Measurements from ENCODE around the gene CDC25C.
A peak's percentile ranks its signal among the peaks of the same experiment; 100 is the strongest.
"Not testable (repeated sequence)": the region's sequence is repeated elsewhere in the genome, so short reads cannot be mapped to it uniquely, and the experiment has no call there.

CDC25C gene

DNA sequence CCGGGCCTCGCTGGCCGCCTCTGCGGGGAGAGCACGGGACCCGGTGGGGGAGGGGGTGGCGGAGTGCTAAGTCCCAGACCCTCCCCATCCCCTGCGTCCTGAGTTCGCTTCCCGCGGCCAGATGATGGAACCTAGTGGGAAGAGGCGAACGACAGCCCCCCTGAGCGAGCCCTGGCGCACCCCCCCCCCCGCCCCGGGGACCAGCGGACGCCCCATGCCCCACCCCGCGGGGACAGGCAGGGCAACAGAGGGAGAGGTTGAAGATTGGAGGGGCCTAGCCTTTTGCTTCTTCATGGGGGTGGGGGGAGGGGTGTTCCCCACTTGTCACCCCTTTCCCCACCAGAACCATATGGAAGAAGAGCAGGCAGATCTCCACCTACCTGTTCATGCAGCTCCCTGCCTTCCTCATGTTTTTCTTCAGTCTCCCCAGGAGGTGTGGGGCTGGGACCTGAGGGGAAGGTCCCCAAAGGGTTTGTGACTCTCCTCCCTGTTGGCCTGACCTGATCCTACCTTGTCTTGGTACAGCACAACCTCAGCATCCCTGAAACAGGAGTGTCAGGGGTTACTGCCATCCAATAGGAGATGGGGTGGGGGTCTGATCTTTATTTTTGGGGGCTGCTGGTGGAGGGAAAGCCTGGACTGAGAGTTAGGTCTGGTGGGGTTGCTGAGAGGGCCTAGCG lies 6.9 kb upstream of the CDC25C start:
- DNase-seq (ENCODE audit: low read depth) = no peak
- H3K4me3 ChIP-seq (ENCODE audit: low read length) = peak overlapping the region; percentile 87
- no peak for TF ChIP-seq CTCF (IDR thresholded peaks at IDR 0.05; ENCODE audit: insufficient read depth, low read depth, low read length, missing control alignments)

GRCh38 chr5:138337685-138338410 lies 6.2 kb upstream of the CDC25C start, which contains the start of gene FAM53C:
Gene FAM53C, plus strand, starts transcription at chr5:138338266. Its CDS starts 3,070 bp downstream, at chr5:138341336.
- DNase-seq (ENCODE audit: low read depth) = peak; percentile 92
- peak within 1 kb of the TSS; percentile 87 for H3K4me3 ChIP-seq (ENCODE audit: low read length)
- TF ChIP-seq CTCF (IDR thresholded peaks at IDR 0.05; ENCODE audit: insufficient read depth, low read depth, low read length, missing control alignments) = no peak

DNA sequence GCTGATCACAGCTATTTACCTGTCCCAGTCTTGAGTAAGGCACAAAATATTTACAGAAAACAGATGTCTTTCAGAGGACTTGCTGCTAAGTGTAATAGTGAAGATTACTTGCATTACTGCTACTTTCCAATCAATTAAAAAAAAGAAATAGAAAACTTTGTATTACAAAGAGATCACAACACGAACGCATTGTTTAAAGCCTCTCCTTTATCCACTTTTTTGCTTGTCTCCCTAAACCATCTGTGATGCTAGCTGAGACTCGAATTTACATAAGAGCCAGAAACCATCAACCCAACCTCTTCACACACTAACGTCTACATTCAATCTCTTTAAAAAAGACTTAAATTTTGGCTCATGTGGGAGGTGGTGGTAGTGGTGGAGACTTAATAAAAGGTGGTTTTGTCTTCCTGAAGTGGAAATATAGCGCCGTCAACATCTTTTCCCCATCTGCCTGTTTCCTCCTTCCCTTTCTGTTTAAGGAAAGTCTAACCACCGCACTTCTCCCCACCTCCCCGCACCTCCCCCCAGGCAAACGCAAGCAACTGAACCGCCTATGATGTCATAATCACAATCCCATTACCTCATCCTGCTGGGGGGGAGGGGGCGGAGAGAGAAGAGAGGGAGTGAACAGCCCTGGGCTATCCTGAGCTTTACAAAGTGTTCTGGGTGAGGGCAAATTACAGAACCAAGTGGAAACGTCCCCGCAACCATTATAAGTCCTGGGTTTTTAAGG lies 5.5 kb upstream of the CDC25C start:
- peak; percentile 78 for DNase-seq (ENCODE audit: low read depth)
- H3K4me3 ChIP-seq (ENCODE audit: low read length) = peak overlapping the region; percentile 87
- TF ChIP-seq CTCF (IDR thresholded peaks at IDR 0.05; ENCODE audit: insufficient read depth, low read depth, low read length, missing control alignments) = no peak

GRCh38 chr5:138334867-138335447 lies 3.4 kb upstream of the CDC25C start:
- TF ChIP-seq CTCF (IDR thresholded peaks at IDR 0.05; ENCODE audit: insufficient read depth, low read depth, low read length, missing control alignments) = no peak
- peak; percentile 57 for DNase-seq (ENCODE audit: low read depth)
- H3K4me3 ChIP-seq (ENCODE audit: low read length) = no peak overlapping the region

- TF ChIP-seq CTCF (IDR thresholded peaks at IDR 0.05; ENCODE audit: insufficient read depth, low read depth, low read length, missing control alignments) = no peak
- H3K4me3 ChIP-seq (ENCODE audit: low read length) = peak overlapping the region; percentile 72
- DNase-seq (ENCODE audit: low read depth) = peak; percentile 33
Observed at GRCh38 chr5:138330813-138331448, 673 bp downstream of the CDC25C start.

DNA sequence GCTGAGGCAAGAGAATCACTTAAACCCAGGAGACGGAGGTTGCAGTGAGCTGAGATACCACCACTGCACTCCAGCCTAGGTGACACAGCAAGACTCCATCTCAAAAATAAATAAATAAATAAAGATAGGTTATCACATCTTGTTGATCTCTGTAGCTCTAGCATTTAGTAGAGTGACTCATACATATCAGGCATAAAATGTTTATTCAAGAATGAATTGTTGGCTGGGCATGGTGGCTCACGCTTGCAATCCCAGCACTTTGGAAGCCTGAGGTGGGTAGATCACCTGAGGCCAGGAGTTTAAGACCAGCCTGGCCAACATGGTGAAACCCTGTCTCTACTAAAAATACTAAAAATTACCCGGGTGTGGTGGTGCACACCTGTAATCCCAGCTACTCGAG lies 13.4 kb downstream of the CDC25C start:
- DNase-seq (ENCODE audit: low read depth) = peak; percentile 14
- not testable (repeated sequence) for H3K4me3 ChIP-seq (ENCODE audit: low read length)

All from epithelial cell of esophagus (primary cell).